HEK293 (cell line): Measurements from ENCODE around the gene SGIP1.

Source experiments
- CTCF ChIA-PET: fragments of 350-600 bp; formaldehyde crosslinking; extraction: SDS; loops from one replicate; lab custom pipeline; 2021; ENCODE audit warnings: antibody characterized with exemption; lab: Yijun Ruan, JAX
- POLR2A ChIA-PET: fragments of 300-600 bp; formaldehyde crosslinking; extraction: SDS; loops from one replicate; lab custom pipeline; 2020; ENCODE audit warnings: antibody characterized with exemption, inconsistent platforms; lab: Yijun Ruan, JAX
- H3K27ac ChIP-seq: fragments of 200-500 bp; sonication (Bioruptor generic); 2 replicates; pipeline ENCODE4 v1.5.1; 2014; ENCODE audit warnings: low read depth, low read length, control low read depth, inconsistent platforms; ENCODE audit errors: extremely low read depth
- H3K36me3 ChIP-seq, 2 experiments: fragments of 200-500 bp in 1 of 2; sonication (Bioruptor generic) in 1 of 2; 1 replicate in 1 of 2; 2 replicates in 1 of 2; pipeline ENCODE4 v1.5.1; 2014 to 2017; ENCODE audit warnings: inconsistent platforms in 2 of 2, low read length in 2 of 2; ENCODE audit not compliant: control insufficient read depth in 2 of 2, insufficient read depth in 1 of 2
- H3K4me1 ChIP-seq: fragments of 200-500 bp; sonication (Bioruptor generic); 2 replicates; pipeline ENCODE4 v1.5.1; 2014; ENCODE audit warnings: mild to moderate bottlenecking, low read length, inconsistent platforms; ENCODE audit not compliant: control insufficient read depth, insufficient read depth
- H3K4me3 ChIP-seq: 2 replicates; pipeline ENCODE4 v1.5.1; 2011; ENCODE audit warnings: low read depth, mild to moderate bottlenecking, control low read depth, low read length, moderate library complexity
- H3K9me3 ChIP-seq: fragments of 200-500 bp; sonication (Bioruptor generic); 2 replicates; pipeline ENCODE4 v1.5.1; 2014; ENCODE audit warnings: low read depth, low read length, inconsistent platforms; ENCODE audit not compliant: control insufficient read depth, insufficient read depth
- HOXA7 ChIP-seq: sonication (generic); formaldehyde crosslinking; IDR thresholded peaks from 2 replicates; pipeline ENCODE4 v1.8.1; 2022; ENCODE audit warnings: missing genetic modification reagents, borderline replicate concordance
- SP7 ChIP-seq: fragments of 450-650 bp; formaldehyde crosslinking; IDR thresholded peaks from 2 replicates; pipeline ENCODE4 v1.5.1; 2016; ENCODE audit warnings: missing biosample characterization, missing genetic modification characterization
- WT1 ChIP-seq: fragments of 450-650 bp; formaldehyde crosslinking; IDR thresholded peaks from 2 replicates; pipeline ENCODE4 v1.5.1; 2016; ENCODE audit warnings: missing biosample characterization, missing genetic modification characterization
- YY2 ChIP-seq: fragments of 450-650 bp; formaldehyde crosslinking; IDR thresholded peaks from 2 replicates; pipeline ENCODE4 v1.5.1; 2016; ENCODE audit warnings: missing biosample characterization, missing genetic modification characterization
- ZNF138 ChIP-seq: fragments of 450-650 bp; formaldehyde crosslinking; IDR thresholded peaks from 2 replicates; pipeline ENCODE4 v1.5.1; 2016; ENCODE audit warnings: missing biosample characterization, missing genetic modification characterization, borderline replicate concordance
- ZNF146 ChIP-seq: fragments of 450-650 bp; formaldehyde crosslinking; IDR thresholded peaks from 2 replicates; pipeline ENCODE4 v1.5.1; 2016; ENCODE audit warnings: missing biosample characterization, missing genetic modification characterization
- ZNF155 ChIP-seq: fragments of 450-650 bp; formaldehyde crosslinking; IDR thresholded peaks from 2 replicates; pipeline ENCODE4 v1.5.1; 2016; ENCODE audit warnings: missing biosample characterization, missing genetic modification characterization
- ZNF202 ChIP-seq: fragments of 450-650 bp; formaldehyde crosslinking; IDR thresholded peaks from 2 replicates; pipeline ENCODE4 v1.5.1; 2016; ENCODE audit warnings: missing biosample characterization, missing genetic modification characterization, borderline replicate concordance
- ZNF426 ChIP-seq: fragments of 450-650 bp; formaldehyde crosslinking; IDR thresholded peaks from 2 replicates; pipeline ENCODE4 v1.5.1; 2017; ENCODE audit warnings: missing biosample characterization, missing genetic modification characterization, mild to moderate bottlenecking, inconsistent platforms, moderate library complexity
- ZNF48 ChIP-seq: fragments of 450-650 bp; formaldehyde crosslinking; IDR thresholded peaks from 2 replicates; pipeline ENCODE4 v1.5.1; 2016; ENCODE audit warnings: missing biosample characterization, missing genetic modification characterization
- ZNF621 ChIP-seq: fragments of 450-650 bp; formaldehyde crosslinking; IDR thresholded peaks from 2 replicates; pipeline ENCODE4 v1.5.1; 2017; ENCODE audit warnings: missing biosample characterization, missing genetic modification characterization
- ZNF664 ChIP-seq: fragments of 450-650 bp; formaldehyde crosslinking; IDR thresholded peaks from 2 replicates; pipeline ENCODE4 v1.5.1; 2016; ENCODE audit warnings: missing biosample characterization, missing genetic modification characterization
- ZSCAN16 ChIP-seq: fragments of 450-650 bp; formaldehyde crosslinking; IDR thresholded peaks from 2 replicates; pipeline ENCODE4 v1.5.1; 2016; ENCODE audit warnings: missing biosample characterization, missing genetic modification characterization
- ZSCAN23 ChIP-seq: fragments of 450-650 bp; formaldehyde crosslinking; IDR thresholded peaks from 2 replicates; pipeline ENCODE4 v1.5.1; 2016; ENCODE audit warnings: missing biosample characterization, missing genetic modification characterization
- TF ChIP-seq, protein P1 (sequence below): fragments of 450-650 bp; formaldehyde crosslinking; IDR thresholded peaks from 2 replicates; pipeline ENCODE4 v1.5.1; 2016; ENCODE audit warnings: missing biosample characterization, missing genetic modification characterization
- TF ChIP-seq, protein P2 (sequence below): fragments of 450-650 bp; formaldehyde crosslinking; IDR thresholded peaks from 2 replicates; pipeline ENCODE4 v1.5.1; 2016; ENCODE audit warnings: missing biosample characterization, missing genetic modification characterization
- TF ChIP-seq, protein P3 (sequence below): fragments of 450-650 bp; formaldehyde crosslinking; IDR thresholded peaks from 2 replicates; pipeline ENCODE4 v1.5.1; 2016; ENCODE audit warnings: missing biosample characterization, missing genetic modification characterization
- TF ChIP-seq, protein P4 (sequence below): fragments of 450-650 bp; formaldehyde crosslinking; IDR thresholded peaks from 2 replicates; pipeline ENCODE4 v1.5.1; 2016; ENCODE audit warnings: missing biosample characterization, missing genetic modification characterization
- TF ChIP-seq, protein P5 (sequence below): fragments of 450-650 bp; formaldehyde crosslinking; IDR thresholded peaks from 2 replicates; pipeline ENCODE4 v1.5.1; 2016; ENCODE audit warnings: missing biosample characterization, missing genetic modification characterization
- TF ChIP-seq, protein P6 (sequence below): fragments of 450-650 bp; formaldehyde crosslinking; IDR thresholded peaks from 2 replicates; pipeline ENCODE4 v1.5.1; 2016; ENCODE audit warnings: missing biosample characterization, missing genetic modification characterization

SGIP1 gene

DNA sequence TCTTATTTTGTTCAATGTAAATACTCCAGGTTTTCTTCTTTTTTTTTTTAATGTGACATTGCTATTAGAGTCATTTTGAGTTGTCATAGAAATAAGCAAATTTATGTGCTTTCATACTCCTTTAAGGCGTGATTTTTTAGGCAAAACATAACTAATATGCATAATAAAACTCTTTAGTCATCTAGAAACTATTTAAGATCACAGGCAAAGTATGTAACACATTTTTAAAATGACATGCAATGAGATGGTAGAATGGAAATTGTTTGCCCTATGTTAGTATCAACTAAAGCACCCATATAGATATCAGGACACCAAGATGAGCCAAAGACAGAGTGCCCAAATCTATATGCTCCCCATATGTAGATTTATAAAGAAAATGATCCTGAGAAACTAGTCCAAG, 41.5 kb upstream of the SGIP1 start (continued):
- TF ChIP-seq, protein P1, sequence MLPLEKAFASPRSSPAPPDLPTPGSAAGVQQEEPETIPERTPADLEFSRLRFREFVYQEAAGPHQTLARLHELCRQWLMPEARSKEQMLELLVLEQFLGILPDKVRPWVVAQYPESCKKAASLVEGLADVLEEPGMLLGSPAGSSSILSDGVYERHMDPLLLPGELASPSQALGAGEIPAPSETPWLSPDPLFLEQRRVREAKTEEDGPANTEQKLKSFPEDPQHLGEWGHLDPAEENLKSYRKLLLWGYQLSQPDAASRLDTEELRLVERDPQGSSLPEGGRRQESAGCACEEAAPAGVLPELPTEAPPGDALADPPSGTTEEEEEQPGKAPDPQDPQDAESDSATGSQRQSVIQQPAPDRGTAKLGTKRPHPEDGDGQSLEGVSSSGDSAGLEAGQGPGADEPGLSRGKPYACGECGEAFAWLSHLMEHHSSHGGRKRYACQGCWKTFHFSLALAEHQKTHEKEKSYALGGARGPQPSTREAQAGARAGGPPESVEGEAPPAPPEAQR (tag by site-specific recombination): no peak
- TF ChIP-seq, all 188 proteins: peak for 0

DNA sequence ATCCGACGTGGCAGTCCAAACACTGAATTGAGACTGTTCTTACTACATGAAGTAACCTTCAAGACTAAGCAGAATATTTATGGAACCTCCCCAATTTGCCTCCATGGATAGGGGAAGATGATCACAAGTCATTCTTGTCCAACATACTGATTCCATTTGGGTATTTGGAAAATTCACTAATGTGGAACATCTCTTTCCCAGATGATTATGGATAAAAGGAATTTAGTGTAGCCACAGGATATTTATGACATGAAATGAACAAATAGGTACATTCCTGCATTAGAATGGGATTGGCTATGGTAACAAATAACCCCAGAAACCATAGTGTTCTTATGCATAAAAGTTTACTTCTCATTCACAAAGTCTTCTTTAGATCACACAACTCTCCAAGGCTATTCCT, 40.2 kb upstream of the SGIP1 start:
- POLR2A ChIA-PET: no interaction called here
- H3K36me3 ChIP-seq: no peaks in the 10 kb centered on the region
- TF ChIP-seq ZNF155 (tag by site-specific recombination): no peak
- TF ChIP-seq ZNF48: no peak
- TF ChIP-seq, protein P2, sequence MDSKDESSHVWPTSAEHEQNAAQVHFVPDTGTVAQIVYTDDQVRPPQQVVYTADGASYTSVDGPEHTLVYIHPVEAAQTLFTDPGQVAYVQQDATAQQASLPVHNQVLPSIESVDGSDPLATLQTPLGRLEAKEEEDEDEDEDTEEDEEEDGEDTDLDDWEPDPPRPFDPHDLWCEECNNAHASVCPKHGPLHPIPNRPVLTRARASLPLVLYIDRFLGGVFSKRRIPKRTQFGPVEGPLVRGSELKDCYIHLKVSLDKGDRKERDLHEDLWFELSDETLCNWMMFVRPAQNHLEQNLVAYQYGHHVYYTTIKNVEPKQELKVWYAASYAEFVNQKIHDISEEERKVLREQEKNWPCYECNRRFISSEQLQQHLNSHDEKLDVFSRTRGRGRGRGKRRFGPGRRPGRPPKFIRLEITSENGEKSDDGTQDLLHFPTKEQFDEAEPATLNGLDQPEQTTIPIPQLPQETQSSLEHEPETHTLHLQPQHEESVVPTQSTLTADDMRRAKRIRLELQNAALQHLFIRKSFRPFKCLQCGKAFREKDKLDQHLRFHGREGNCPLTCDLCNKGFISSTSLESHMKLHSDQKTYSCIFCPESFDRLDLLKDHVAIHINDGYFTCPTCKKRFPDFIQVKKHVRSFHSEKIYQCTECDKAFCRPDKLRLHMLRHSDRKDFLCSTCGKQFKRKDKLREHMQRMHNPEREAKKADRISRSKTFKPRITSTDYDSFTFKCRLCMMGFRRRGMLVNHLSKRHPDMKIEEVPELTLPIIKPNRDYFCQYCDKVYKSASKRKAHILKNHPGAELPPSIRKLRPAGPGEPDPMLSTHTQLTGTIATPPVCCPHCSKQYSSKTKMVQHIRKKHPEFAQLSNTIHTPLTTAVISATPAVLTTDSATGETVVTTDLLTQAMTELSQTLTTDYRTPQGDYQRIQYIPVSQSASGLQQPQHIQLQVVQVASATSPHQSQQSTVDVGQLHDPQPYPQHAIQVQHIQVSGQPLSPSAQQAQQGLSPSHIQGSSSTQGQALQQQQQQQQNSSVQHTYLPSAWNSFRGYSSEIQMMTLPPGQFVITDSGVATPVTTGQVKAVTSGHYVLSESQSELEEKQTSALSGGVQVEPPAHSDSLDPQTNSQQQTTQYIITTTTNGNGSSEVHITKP: no peak
- TF ChIP-seq ZNF664 (tag by site-specific recombination): no peak
- TF ChIP-seq ZNF426 (tag by site-specific recombination): no peak
- TF ChIP-seq ZNF202: no peak
- no peak for TF ChIP-seq YY2
- no peak for TF ChIP-seq HOXA7 (CRISPR knock-in tag)
- TF ChIP-seq, protein P3, sequence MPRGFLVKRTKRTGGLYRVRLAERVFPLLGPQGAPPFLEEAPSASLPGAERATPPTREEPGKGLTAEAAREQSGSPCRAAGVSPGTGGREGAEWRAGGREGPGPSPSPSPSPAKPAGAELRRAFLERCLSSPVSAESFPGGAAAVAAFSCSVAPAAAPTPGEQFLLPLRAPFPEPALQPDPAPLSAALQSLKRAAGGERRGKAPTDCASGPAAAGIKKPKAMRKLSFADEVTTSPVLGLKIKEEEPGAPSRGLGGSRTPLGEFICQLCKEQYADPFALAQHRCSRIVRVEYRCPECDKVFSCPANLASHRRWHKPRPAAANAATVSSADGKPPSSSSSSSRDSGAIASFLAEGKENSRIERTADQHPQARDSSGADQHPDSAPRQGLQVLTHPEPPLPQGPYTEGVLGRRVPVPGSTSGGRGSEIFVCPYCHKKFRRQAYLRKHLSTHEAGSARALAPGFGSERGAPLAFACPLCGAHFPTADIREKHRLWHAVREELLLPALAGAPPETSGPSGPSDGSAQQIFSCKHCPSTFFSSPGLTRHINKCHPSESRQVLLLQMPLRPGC (tag by site-specific recombination): no peak
- TF ChIP-seq WT1 (tag by site-specific recombination): no peak
- no peak for TF ChIP-seq ZNF621 (tag by site-specific recombination)
- TF ChIP-seq, protein P4, sequence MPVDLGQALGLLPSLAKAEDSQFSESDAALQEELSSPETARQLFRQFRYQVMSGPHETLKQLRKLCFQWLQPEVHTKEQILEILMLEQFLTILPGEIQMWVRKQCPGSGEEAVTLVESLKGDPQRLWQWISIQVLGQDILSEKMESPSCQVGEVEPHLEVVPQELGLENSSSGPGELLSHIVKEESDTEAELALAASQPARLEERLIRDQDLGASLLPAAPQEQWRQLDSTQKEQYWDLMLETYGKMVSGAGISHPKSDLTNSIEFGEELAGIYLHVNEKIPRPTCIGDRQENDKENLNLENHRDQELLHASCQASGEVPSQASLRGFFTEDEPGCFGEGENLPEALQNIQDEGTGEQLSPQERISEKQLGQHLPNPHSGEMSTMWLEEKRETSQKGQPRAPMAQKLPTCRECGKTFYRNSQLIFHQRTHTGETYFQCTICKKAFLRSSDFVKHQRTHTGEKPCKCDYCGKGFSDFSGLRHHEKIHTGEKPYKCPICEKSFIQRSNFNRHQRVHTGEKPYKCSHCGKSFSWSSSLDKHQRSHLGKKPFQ: no peak
- TF ChIP-seq ZNF138 (tag by site-specific recombination): no peak
- TF ChIP-seq, protein P5, sequence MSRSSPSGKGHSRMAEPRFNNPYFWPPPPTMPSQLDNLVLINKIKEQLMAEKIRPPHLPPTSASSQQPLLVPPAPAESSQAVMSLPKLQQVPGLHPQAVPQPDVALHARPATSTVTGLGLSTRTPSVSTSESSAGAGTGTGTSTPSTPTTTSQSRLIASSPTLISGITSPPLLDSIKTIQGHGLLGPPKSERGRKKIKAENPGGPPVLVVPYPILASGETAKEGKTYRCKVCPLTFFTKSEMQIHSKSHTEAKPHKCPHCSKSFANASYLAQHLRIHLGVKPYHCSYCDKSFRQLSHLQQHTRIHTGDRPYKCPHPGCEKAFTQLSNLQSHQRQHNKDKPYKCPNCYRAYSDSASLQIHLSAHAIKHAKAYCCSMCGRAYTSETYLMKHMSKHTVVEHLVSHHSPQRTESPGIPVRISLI (tag by site-specific recombination): no peak
- TF ChIP-seq, protein P6, sequence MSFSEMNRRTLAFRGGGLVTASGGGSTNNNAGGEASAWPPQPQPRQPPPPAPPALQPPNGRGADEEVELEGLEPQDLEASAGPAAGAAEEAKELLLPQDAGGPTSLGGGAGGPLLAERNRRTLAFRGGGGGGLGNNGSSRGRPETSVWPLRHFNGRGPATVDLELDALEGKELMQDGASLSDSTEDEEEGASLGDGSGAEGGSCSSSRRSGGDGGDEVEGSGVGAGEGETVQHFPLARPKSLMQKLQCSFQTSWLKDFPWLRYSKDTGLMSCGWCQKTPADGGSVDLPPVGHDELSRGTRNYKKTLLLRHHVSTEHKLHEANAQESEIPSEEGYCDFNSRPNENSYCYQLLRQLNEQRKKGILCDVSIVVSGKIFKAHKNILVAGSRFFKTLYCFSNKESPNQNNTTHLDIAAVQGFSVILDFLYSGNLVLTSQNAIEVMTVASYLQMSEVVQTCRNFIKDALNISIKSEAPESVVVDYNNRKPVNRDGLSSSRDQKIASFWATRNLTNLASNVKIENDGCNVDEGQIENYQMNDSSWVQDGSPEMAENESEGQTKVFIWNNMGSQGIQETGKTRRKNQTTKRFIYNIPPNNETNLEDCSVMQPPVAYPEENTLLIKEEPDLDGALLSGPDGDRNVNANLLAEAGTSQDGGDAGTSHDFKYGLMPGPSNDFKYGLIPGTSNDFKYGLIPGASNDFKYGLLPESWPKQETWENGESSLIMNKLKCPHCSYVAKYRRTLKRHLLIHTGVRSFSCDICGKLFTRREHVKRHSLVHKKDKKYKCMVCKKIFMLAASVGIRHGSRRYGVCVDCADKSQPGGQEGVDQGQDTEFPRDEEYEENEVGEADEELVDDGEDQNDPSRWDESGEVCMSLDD: no peak
- TF ChIP-seq ZNF146 (tag by site-specific recombination): no peak
- TF ChIP-seq SP7 (tag by site-specific recombination): no peak
- TF ChIP-seq ZSCAN16 (tag by site-specific recombination): no peak
- no peak for TF ChIP-seq ZSCAN23
- CTCF ChIA-PET: no interaction called here
- no peaks in the 10 kb centered on the region for H3K9me3 ChIP-seq
- no peak overlapping the region for H3K4me3 ChIP-seq
- H3K27ac ChIP-seq: no peak overlapping the region
- H3K4me1 ChIP-seq: no peaks in the 10 kb centered on the region
